ENCODE measurements around the gene SLC7A10.

Gene SLC7A10

DNA sequence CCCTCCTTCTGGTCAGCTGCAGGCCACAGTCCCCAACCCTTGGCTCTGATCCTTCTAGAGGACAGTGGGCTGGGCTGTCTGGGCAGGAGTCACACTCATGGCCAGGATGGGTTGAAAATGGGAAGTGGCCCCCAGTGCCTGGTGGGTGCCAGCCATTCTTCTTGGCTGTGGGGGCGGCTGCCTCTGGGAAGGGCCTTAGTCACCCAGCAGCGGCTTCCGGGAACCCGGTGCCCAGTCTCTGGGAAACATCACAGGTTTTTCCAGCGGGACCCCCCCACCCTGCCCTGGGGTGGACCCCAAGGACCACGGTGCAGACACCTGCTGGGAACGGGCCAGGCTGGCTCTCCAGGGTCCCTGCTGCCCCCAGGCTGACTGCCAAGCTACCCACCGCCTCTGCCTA is 27.3 kb upstream of the SLC7A10 start:
- DNase-seq, result no peak

GRCh38 chr19:33252418-33252962 is 26.8 kb upstream of the SLC7A10 start:
- no peak for DNase-seq

GRCh38 chr19:33251526-33252090 is 26.0 kb upstream of the SLC7A10 start:
- DNase-seq, result no peak

DNA sequence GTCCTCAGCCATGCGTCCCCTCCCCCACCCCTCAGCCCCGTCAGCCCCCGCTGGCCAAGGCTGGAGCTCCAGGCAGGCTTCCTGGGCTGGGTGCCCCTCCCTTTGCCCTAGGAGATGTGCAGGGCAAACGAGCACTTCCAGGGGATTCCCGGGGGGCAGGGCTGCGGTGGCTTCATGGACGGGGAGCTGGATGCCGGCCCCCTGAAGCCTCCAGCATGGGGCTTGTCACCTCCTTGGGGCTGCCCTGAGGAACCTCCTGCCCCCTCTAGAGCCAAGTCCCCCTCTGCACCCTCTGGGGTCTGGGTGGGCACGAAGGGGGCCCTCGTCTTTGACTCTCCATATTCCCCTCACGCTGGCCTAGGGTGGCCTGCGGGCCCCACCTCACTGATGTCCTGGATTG is 25.4 kb upstream of the SLC7A10 start:
- DNase-seq, result no peak

DNA sequence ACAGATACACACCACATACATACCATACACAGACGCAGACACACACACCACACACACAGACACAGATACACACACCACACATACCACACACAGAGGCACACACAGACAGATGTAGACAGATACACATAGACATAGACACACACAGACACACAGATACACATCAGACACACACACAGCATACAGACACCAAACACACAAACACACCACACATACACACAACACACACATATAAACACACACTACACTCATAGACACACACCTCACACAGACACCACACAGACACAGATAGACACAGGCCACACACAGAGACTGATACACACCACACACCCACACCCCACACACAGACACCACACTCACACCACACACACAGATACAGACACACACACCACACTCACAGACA is 24.9 kb upstream of the SLC7A10 start:
- no peak for DNase-seq

DNA sequence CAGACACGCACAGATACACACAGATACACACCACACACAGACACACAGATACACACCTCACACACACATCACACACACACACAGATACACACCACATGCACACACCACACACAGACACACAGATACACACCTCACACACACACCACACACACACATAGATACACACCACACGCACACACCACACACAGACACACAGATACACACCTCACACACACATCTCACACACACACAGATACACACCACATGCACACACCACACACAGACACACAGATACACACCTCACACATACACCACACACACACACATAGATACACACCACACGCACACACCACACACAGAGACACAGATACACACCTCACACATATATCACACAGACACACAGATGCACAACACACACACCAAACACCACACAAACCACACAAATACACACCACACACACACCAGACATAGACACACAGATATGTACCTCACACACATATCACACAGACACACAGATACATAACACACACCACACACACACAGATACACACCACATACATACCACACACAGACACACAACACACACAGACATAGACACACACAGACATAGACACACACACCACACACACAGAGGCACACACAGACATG is 24.2 kb upstream of the SLC7A10 start:
- DNase-seq, result no peak

DNA sequence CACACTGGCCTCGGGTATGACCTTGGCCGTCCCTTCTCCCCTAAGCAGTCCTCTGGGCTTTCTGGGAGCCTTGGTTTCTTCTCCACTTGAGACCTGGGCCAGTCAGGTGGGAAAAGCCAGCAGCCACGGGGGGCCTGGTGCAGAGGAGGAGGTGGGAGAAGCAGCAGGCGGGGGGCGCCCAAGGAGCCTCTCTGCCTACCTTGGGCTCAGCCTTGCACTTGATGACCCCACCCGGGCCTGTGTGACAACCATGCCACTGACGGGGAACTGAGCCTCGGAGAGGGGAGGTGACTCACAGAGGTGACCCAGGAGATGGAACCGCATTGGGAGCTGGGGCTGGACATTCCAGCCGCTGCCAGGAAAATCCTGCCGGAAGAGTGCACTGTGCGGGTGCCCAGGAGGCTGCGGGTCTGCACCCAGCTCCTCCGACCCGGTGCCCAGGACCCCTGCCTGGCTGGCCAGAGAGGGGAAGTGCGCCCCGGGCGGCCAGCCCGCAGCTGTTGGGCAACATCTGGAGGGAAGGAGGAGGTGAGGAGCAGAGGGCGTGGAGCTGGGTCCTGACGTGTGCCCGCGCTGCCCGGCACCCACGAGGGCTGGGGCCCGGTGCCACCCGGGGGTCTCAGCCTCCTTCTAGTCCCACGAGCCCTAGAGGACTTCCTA is 23.4 kb upstream of the SLC7A10 start:
- no peak for DNase-seq

DNA sequence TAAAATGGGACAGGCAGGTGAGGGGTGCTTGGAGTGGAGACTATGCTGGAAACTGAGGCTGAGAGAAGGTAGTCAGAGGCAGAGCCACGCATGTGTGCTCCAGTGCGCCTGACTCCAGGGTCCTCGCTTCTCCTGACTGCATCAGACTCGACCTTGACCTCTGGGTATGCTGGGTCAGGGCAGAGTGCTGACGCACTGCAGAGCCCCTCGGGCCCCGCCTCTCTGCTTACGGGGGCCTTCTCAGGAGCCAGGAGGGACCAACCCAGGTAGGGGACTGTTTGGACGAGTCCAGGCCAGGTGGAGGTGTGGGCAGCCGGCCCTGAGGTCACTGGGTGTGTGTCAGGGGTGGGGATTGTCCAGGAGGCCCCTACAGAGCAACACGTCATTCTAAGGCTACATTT is 22.9 kb upstream of the SLC7A10 start:
- DNase-seq, result no peak

DNA sequence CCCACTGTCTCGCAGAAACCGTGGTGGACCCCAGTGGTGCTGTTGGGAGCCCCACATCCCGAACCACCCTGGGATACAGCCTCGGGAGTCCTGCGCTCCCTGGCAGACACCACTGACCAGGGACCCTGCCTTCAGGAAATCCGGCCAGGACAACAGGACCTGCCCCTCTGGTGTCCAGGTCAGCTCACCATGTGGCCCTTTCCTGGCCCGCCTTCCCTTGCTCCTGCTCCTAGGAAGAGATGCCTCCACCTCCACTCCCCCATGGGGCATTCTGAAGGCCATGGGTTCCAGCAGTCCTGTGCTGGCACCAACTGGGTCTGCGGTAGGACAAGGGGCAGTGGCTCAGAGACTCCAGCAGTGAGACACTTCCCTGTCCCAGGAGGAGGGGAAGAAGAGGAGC is 22.5 kb upstream of the SLC7A10 start:
- DNase-seq, result no peak

- DNase-seq, result no peak
These were observed 21.8 kb upstream of the SLC7A10 start for GRCh38 chr19:33247441-33247819.

DNA sequence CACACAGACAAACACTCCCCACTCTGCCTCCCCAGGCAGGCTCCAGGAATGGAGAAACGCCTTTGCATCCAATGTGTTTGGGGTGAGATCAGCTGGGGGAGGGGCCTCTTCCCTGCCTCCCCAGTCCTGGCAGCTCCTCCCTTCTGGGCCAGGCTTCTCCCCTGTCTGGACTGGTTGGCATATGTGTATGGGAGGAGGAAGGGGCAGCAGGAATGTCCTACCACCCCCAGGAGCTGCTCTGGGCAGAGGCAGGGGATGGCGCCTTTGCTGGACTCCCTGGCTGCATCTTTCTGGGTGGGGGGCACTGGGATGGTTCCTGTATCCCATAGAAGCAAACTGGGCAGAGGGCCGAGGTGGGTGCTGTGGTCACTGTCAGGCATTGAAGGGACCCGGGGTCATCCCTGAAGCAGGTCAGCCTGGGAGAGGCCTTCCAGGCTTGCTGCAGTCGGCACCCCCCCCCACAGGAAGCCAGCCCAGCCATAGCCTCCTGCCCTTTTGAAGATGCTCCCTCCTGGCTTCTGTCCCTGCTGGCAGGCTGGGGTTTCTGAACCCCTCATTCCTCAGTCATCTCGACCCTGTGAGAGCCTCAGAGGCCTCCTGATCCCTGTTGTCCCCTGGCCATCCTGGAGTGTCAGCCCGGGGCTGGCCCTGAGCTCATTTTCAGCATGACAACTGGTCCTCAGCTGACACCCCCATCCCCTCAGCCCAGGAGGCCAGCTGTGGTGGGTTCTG is 21.2 kb upstream of the SLC7A10 start:
- no peak for DNase-seq

- DNase-seq, result no peak
These were observed 20.5 kb upstream of the SLC7A10 start for GRCh38 chr19:33245948-33246708.

GRCh38 chr19:33242911-33243310 is 17.3 kb upstream of the SLC7A10 start:
- DNase-seq, result no peak

DNA sequence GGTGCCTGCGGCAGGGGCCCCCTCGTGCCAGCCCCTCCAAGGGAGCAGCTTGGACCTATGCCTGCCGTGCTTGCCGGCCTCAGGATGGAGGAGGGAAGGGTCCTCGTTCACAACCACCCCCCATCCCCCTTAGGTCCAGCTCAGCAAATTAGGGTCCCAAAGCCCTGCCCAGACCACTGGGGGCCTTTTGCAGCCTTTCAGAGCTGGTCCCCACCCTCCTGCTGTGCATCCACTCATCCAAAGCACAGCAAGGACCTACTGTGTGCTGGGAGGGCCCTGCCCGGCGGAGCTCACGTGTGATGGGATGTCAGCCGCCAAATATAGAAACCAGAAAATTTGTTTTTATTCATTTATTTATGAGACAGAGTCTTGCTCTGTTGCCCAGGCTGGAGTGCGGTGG is 16.5 kb upstream of the SLC7A10 start:
- no peak for DNase-seq

- DNase-seq, result no peak
These were observed 16.0 kb upstream of the SLC7A10 start for GRCh38 chr19:33241530-33242101.

- no peak for DNase-seq
These were observed 15.5 kb upstream of the SLC7A10 start for GRCh38 chr19:33241091-33241529.

- no peak for DNase-seq
These were observed 14.6 kb upstream of the SLC7A10 start for GRCh38 chr19:33240181-33240771.

GRCh38 chr19:33239223-33239975 is 13.7 kb upstream of the SLC7A10 start:
- no peak for DNase-seq

DNA sequence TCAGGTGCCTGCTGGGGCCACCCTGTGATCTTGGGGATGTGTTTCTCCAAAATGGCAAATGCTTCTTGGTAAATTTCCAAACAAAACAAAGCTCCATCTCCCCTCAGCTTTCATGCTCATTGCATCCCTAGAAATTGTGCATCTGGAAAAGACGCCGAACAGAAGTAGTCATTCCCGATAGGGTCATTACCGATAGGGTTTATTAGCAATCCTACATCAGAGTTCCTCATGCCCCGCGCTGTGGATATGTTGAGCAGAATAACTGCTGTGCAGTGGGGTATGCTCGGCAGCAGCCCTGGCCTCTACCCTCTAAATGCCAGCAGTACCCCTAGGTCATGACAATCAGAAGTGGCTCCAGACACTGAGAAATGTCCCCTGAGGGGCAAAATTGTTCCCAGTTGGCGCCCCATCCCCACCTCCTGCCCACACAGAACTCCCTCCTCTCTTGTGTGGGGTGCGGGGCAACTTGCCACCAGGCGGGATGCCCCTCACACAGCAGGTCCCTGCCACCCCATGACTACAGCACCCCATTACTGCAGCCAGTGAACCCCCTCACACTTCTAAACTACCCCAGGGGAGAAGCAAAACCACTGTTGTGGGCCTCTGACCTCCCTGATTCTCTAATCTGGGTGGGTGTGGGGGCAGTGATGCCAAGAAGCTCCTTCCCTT is 13.0 kb upstream of the SLC7A10 start:
- DNase-seq, result no peak

- no peak for DNase-seq
These were observed 11.2 kb upstream of the SLC7A10 start for GRCh38 chr19:33236696-33237390.
